ENCODE data around the gene LYRM4.
A peak's percentile ranks its signal among the peaks of the same experiment; 100 is the strongest.

Gene LYRM4

GRCh38 chr6:5138995-5139827, 121.5 kb downstream of the LYRM4 start:
- H3K36me3 ChIP-seq (ENCODE audit: control insufficient read depth, insufficient read depth, low read length, severe bottlenecking), result no peaks in the 10 kb centered on the region
- H3K9ac ChIP-seq (ENCODE audit: low read length), result no peak overlapping the region
- no peak overlapping the region for H3K4me3 ChIP-seq (ENCODE audit: low read length)
- no peaks in the 10 kb centered on the region for H3K4me1 ChIP-seq (ENCODE audit: control insufficient read depth, insufficient read depth, low read length)
- H3K27me3 ChIP-seq (replicated peaks; ENCODE audit: control insufficient read depth, insufficient read depth, low read length), result no peaks in the 10 kb centered on the region
- no peaks in the 10 kb centered on the region for H3K9me3 ChIP-seq (ENCODE audit: control insufficient read depth, low read length)
- no peak for DNase-seq (ENCODE audit: low read depth)

GRCh38 chr6:5136851-5137250, 123.9 kb downstream of the LYRM4 start:
- DNase-seq (ENCODE audit: low read depth), result no peak
- Histone ChIP-seq H3K9ac (ENCODE audit: low read length) (no peak overlapping the region), H3K36me3 (ENCODE audit: control insufficient read depth, insufficient read depth, low read length, severe bottlenecking) (no peaks in the 10 kb centered on the region), H3K27me3 (replicated peaks; ENCODE audit: control insufficient read depth, insufficient read depth, low read length) (no peaks in the 10 kb centered on the region), H3K4me1 (ENCODE audit: control insufficient read depth, insufficient read depth, low read length) (peaks cover 15% of the 10 kb centered on the region), H3K9me3 (ENCODE audit: control insufficient read depth, low read length) (no peaks in the 10 kb centered on the region), H3K4me3 (ENCODE audit: low read length) (no peak overlapping the region)

- H3K9me3 ChIP-seq (ENCODE audit: control insufficient read depth, low read length), result no peaks in the 10 kb centered on the region
These were observed 124.9 kb downstream of the LYRM4 start for GRCh38 chr6:5135788-5136376.

GRCh38 chr6:5133943-5134342, 126.8 kb downstream of the LYRM4 start:
- no peaks in the 10 kb centered on the region for H3K9me3 ChIP-seq (ENCODE audit: control insufficient read depth, low read length)
- no peaks in the 10 kb centered on the region for H3K27me3 ChIP-seq (replicated peaks; ENCODE audit: control insufficient read depth, insufficient read depth, low read length)
- no peak overlapping the region for H3K9ac ChIP-seq (ENCODE audit: low read length)
- H3K36me3 ChIP-seq (ENCODE audit: control insufficient read depth, insufficient read depth, low read length, severe bottlenecking), result no peaks in the 10 kb centered on the region
- peaks cover 17% of the 10 kb centered on the region for H3K4me1 ChIP-seq (ENCODE audit: control insufficient read depth, insufficient read depth, low read length)
- no peak overlapping the region for H3K4me3 ChIP-seq (ENCODE audit: low read length)
- no peak for DNase-seq (ENCODE audit: low read depth)

More at GRCh38 chr6:5135788-5136376, 124.9 kb downstream of the LYRM4 start:
- peak; percentile 42 for DNase-seq (ENCODE audit: low read depth)
- H3K9ac ChIP-seq (ENCODE audit: low read length), result no peak overlapping the region
- H3K4me1 ChIP-seq (ENCODE audit: control insufficient read depth, insufficient read depth, low read length), result peaks cover 17% of the 10 kb centered on the region
- H3K27me3 ChIP-seq (replicated peaks; ENCODE audit: control insufficient read depth, insufficient read depth, low read length), result no peaks in the 10 kb centered on the region
- no peaks in the 10 kb centered on the region for H3K36me3 ChIP-seq (ENCODE audit: control insufficient read depth, insufficient read depth, low read length, severe bottlenecking)
- no peak overlapping the region for H3K4me3 ChIP-seq (ENCODE audit: low read length)

GRCh38 chr6:5132731-5133130, 128.0 kb downstream of the LYRM4 start:
- H3K36me3 ChIP-seq (ENCODE audit: control insufficient read depth, insufficient read depth, low read length, severe bottlenecking), result no peaks in the 10 kb centered on the region
- no peaks in the 10 kb centered on the region for H3K9me3 ChIP-seq (ENCODE audit: control insufficient read depth, low read length)
- no peaks in the 10 kb centered on the region for H3K27me3 ChIP-seq (replicated peaks; ENCODE audit: control insufficient read depth, insufficient read depth, low read length)
- peak overlapping the region; percentile 74 for H3K4me3 ChIP-seq (ENCODE audit: low read length)
- peak; percentile 20 for DNase-seq (ENCODE audit: low read depth)
- H3K4me1 ChIP-seq (ENCODE audit: control insufficient read depth, insufficient read depth, low read length), result peaks cover 17% of the 10 kb centered on the region
- peak overlapping the region; percentile 78 for H3K9ac ChIP-seq (ENCODE audit: low read length)

GRCh38 chr6:5130135-5130866, 130.4 kb downstream of the LYRM4 start:
- DNase-seq (ENCODE audit: low read depth), result no peak
- Histone ChIP-seq H3K27me3 (replicated peaks; ENCODE audit: control insufficient read depth, insufficient read depth, low read length) (no peaks in the 10 kb centered on the region), H3K36me3 (ENCODE audit: control insufficient read depth, insufficient read depth, low read length, severe bottlenecking) (no peaks in the 10 kb centered on the region), H3K4me3 (ENCODE audit: low read length) (no peak overlapping the region), H3K4me1 (ENCODE audit: control insufficient read depth, insufficient read depth, low read length) (peaks cover 26% of the 10 kb centered on the region), H3K9ac (ENCODE audit: low read length) (no peak overlapping the region), H3K9me3 (ENCODE audit: control insufficient read depth, low read length) (no peaks in the 10 kb centered on the region)

- Histone ChIP-seq H3K9ac (ENCODE audit: low read length) (no peak overlapping the region), H3K27me3 (replicated peaks; ENCODE audit: control insufficient read depth, insufficient read depth, low read length) (no peaks in the 10 kb centered on the region), H3K4me1 (ENCODE audit: control insufficient read depth, insufficient read depth, low read length) (peaks cover 31% of the 10 kb centered on the region), H3K4me3 (ENCODE audit: low read length) (no peak overlapping the region), H3K36me3 (ENCODE audit: control insufficient read depth, insufficient read depth, low read length, severe bottlenecking) (no peaks in the 10 kb centered on the region), H3K9me3 (ENCODE audit: control insufficient read depth, low read length) (no peaks in the 10 kb centered on the region)
- DNase-seq (ENCODE audit: low read depth), result no peak
These were observed 132.4 kb downstream of the LYRM4 start for GRCh38 chr6:5128351-5128750.

GRCh38 chr6:5127106-5127687, 133.6 kb downstream of the LYRM4 start:
- Histone ChIP-seq H3K9ac (ENCODE audit: low read length) (no peak overlapping the region), H3K36me3 (ENCODE audit: control insufficient read depth, insufficient read depth, low read length, severe bottlenecking) (no peaks in the 10 kb centered on the region), H3K27me3 (replicated peaks; ENCODE audit: control insufficient read depth, insufficient read depth, low read length) (no peaks in the 10 kb centered on the region), H3K9me3 (ENCODE audit: control insufficient read depth, low read length) (no peaks in the 10 kb centered on the region), H3K4me3 (ENCODE audit: low read length) (no peak overlapping the region), H3K4me1 (ENCODE audit: control insufficient read depth, insufficient read depth, low read length) (peaks cover 21% of the 10 kb centered on the region)
- no peak for DNase-seq (ENCODE audit: low read depth)

- Histone ChIP-seq H3K9ac (ENCODE audit: low read length) (no peak overlapping the region), H3K4me3 (ENCODE audit: low read length) (no peak overlapping the region), H3K27me3 (replicated peaks; ENCODE audit: control insufficient read depth, insufficient read depth, low read length) (no peaks in the 10 kb centered on the region), H3K36me3 (ENCODE audit: control insufficient read depth, insufficient read depth, low read length, severe bottlenecking) (no peaks in the 10 kb centered on the region), H3K9me3 (ENCODE audit: control insufficient read depth, low read length) (no peaks in the 10 kb centered on the region), H3K4me1 (ENCODE audit: control insufficient read depth, insufficient read depth, low read length) (peaks cover 14% of the 10 kb centered on the region)
- peak; percentile 55 for DNase-seq (ENCODE audit: low read depth)
These were observed 134.5 kb downstream of the LYRM4 start for GRCh38 chr6:5126214-5126613.

- H3K27me3 ChIP-seq (replicated peaks; ENCODE audit: control insufficient read depth, insufficient read depth, low read length), result no peaks in the 10 kb centered on the region
- no peaks in the 10 kb centered on the region for H3K9me3 ChIP-seq (ENCODE audit: control insufficient read depth, low read length)
- H3K36me3 ChIP-seq (ENCODE audit: control insufficient read depth, insufficient read depth, low read length, severe bottlenecking), result no peaks in the 10 kb centered on the region
- DNase-seq (ENCODE audit: low read depth), result peak; percentile 21
- H3K4me1 ChIP-seq (ENCODE audit: control insufficient read depth, insufficient read depth, low read length), result peaks cover 14% of the 10 kb centered on the region
- H3K4me3 ChIP-seq (ENCODE audit: low read length), result no peak overlapping the region
- H3K9ac ChIP-seq (ENCODE audit: low read length), result no peak overlapping the region
These were observed 135.4 kb downstream of the LYRM4 start for GRCh38 chr6:5125152-5126006.
